ENCODE data around the gene KPNB1.

DNA sequence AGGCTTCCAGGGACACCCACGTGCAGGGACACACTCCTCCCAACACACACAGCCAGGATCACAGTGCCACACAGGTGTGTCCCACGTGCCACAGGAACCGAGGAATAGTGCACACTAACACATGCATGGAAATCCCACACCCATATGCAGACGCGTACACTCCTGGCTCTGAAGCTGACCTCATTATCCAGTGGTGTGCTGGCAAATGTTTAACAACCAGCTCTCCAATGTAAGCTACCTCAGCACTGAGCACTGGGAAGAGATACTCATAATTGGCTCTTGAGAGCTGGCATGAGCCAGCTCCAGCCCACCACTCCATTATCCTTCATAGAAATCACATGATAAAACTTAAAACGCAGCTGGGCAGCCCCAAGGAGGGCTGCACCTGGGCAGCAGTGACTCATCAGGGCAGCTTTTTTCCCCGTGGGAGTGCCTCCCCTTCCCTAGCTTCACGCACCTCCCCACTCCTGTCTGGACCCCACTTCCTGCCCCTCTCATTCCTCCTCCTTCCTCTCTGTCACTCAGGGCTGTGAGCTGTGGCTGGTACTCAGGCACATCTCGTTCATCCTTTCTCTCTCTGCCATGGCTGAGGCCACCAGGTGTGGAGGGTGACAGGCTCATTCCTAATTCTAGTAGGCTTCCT lies 68.4 kb downstream of the KPNB1 start:
- no peak for TF ChIP-seq POLR2A (IDR thresholded peaks at IDR 0.05)
- TF ChIP-seq, protein P1, sequence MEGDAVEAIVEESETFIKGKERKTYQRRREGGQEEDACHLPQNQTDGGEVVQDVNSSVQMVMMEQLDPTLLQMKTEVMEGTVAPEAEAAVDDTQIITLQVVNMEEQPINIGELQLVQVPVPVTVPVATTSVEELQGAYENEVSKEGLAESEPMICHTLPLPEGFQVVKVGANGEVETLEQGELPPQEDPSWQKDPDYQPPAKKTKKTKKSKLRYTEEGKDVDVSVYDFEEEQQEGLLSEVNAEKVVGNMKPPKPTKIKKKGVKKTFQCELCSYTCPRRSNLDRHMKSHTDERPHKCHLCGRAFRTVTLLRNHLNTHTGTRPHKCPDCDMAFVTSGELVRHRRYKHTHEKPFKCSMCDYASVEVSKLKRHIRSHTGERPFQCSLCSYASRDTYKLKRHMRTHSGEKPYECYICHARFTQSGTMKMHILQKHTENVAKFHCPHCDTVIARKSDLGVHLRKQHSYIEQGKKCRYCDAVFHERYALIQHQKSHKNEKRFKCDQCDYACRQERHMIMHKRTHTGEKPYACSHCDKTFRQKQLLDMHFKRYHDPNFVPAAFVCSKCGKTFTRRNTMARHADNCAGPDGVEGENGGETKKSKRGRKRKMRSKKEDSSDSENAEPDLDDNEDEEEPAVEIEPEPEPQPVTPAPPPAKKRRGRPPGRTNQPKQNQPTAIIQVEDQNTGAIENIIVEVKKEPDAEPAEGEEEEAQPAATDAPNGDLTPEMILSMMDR (IDR thresholded peaks at IDR 0.05) = no peak
